Keratinocyte (primary cell): Measurements from ENCODE around the gene KDM1B. TPM values are rescaled to one million over a fixed set of nuclear protein-coding genes. Genes with fewer than 3 reads are reported as not detected.

Experiments used
- DNase-seq: peaks from one replicate; pipeline ENCODE4 v3.0.0-alpha.2; 2011; ENCODE audit warnings: low read depth, missing footprints, low spot score
- FAIRE-seq: peaks from 2 replicates; lab custom pipeline; 2011; peaks lifted over from hg19 to GRCh38; lab: Jason Lieb, UNC
- H2AFZ ChIP-seq: 2 replicates; pipeline ENCODE4 v1.6.0; 2012; ENCODE audit warnings: low read length, control low read depth, inconsistent platforms; ENCODE audit not compliant: control insufficient read depth
- H3K27ac ChIP-seq: 2 replicates; pipeline ENCODE4 v1.5.1; 2011; ENCODE audit warnings: low read length; ENCODE audit not compliant: control insufficient read depth, insufficient read depth
- H3K27me3 ChIP-seq: 3 replicates; pipeline ENCODE4 v1.6.0; 2011; ENCODE audit warnings: low read length; ENCODE audit not compliant: control insufficient read depth, insufficient read depth; ENCODE audit errors: extremely low read depth
- H3K36me3 ChIP-seq, 2 experiments: 2 replicates in 1 of 2; 3 replicates in 1 of 2; pipeline ENCODE4 v1.5.1; 2011; ENCODE audit warnings: low read length in 2 of 2, mild to moderate bottlenecking in 1 of 2; ENCODE audit not compliant: control insufficient read depth in 2 of 2, insufficient read depth in 2 of 2; ENCODE audit errors: extremely low read depth in 1 of 2
- H3K4me1 ChIP-seq: 3 replicates; pipeline ENCODE4 v1.5.1; 2011; ENCODE audit warnings: low read length; ENCODE audit not compliant: control insufficient read depth, insufficient read depth; ENCODE audit errors: extremely low read depth
- H3K4me2 ChIP-seq: 3 replicates; pipeline ENCODE4 v1.6.0; 2011; ENCODE audit warnings: low read depth, low read length; ENCODE audit not compliant: control insufficient read depth, insufficient read depth; ENCODE audit errors: extremely low read depth
- H3K4me3 ChIP-seq, 3 experiments: fragments of 200-600 bp in 1 of 3; sonication (generic) in 1 of 3; 2 replicates in 2 of 3; 3 replicates in 1 of 3; pipeline ENCODE4 v1.5.1; 2011 to 2016; ENCODE audit warnings: low read length in 3 of 3, mild to moderate bottlenecking in 3 of 3, control low read depth in 2 of 3, inconsistent platforms in 1 of 3, low read depth in 1 of 3, mixed read lengths in 1 of 3, mixed run types in 1 of 3, moderate library complexity in 1 of 3; ENCODE audit not compliant: control insufficient read depth in 2 of 3, insufficient read depth in 2 of 3; ENCODE audit errors: extremely low read depth in 1 of 3
- H3K79me2 ChIP-seq: 2 replicates; pipeline ENCODE4 v1.6.0; 2012; ENCODE audit warnings: low read length; ENCODE audit not compliant: control insufficient read depth, insufficient read depth
- H3K9ac ChIP-seq: 3 replicates; pipeline ENCODE4 v1.6.0; 2011; ENCODE audit warnings: low read length; ENCODE audit not compliant: control insufficient read depth, insufficient read depth; ENCODE audit errors: extremely low read depth
- H3K9me1 ChIP-seq: 3 replicates; pipeline ENCODE4 v1.6.0; 2011; ENCODE audit warnings: low read length; ENCODE audit not compliant: control insufficient read depth, insufficient read depth; ENCODE audit errors: extremely low read depth
- H3K9me3 ChIP-seq: 2 replicates; pipeline ENCODE4 v1.5.1; 2012; ENCODE audit warnings: low read depth, low read length; ENCODE audit not compliant: control insufficient read depth
- H4K20me1 ChIP-seq: 3 replicates; pipeline ENCODE4 v1.6.0; 2011; ENCODE audit warnings: low read length; ENCODE audit not compliant: control insufficient read depth, insufficient read depth; ENCODE audit errors: extremely low read depth
- EZH2 ChIP-seq: IDR thresholded peaks from one replicate; pipeline ENCODE4 v1.6.1; 2012; ENCODE audit warnings: inconsistent platforms, mild to moderate bottlenecking, low read length, moderate library complexity
- dilution Hi-C: fragments of 300-500 bp; cut with MboI; formaldehyde crosslinking; loops from one replicate; pipeline ENCODE4 v1.7.0; 2020; ENCODE audit warnings: low sequenced_read_pairs; ENCODE audit not compliant: extremely low pct_ligation_motif_present
- polyA plus RNA-seq, 5 experiments: library from polyadenylated mRNA; depleted of rRNA in 3 of 5; stranded (reverse) in 3 of 5; stranded (forward) in 1 of 5; unstranded in 1 of 5; fragments of >200 nt; gene quantifications; 1 replicate in 1 of 5; 2 replicates in 3 of 5; 3 replicates in 1 of 5; pipeline versions ENCODE4 v1.2.1 to v1.2.3, GENCODE V29; 2011 to 2012; ENCODE audit warnings: missing spikeins in 2 of 5, low read depth in 1 of 5, low replicate concordance in 1 of 5
- TF ChIP-seq, protein P1 (sequence below), 3 experiments: IDR thresholded peaks in 1 of 3; conservative IDR thresholded peaks in 1 of 3; optimal IDR thresholded peaks in 1 of 3; 2 replicates in 2 of 3; 3 replicates in 1 of 3; pipeline versions ENCODE3 to v1.5.1; 2011; ENCODE audit warnings: low read length in 3 of 3, mild to moderate bottlenecking in 3 of 3, moderate library complexity in 2 of 3, control low read depth in 1 of 3, inconsistent platforms in 1 of 3; ENCODE audit not compliant: insufficient read depth in 2 of 3; ENCODE audit errors: extremely low read depth in 1 of 3

KDM1B gene
- polyA plus RNA-seq, 1 donor (not counting 4 experiments of a cell fraction or from before 2014, with no cell fraction given) = 32.7 TPM

DNA sequence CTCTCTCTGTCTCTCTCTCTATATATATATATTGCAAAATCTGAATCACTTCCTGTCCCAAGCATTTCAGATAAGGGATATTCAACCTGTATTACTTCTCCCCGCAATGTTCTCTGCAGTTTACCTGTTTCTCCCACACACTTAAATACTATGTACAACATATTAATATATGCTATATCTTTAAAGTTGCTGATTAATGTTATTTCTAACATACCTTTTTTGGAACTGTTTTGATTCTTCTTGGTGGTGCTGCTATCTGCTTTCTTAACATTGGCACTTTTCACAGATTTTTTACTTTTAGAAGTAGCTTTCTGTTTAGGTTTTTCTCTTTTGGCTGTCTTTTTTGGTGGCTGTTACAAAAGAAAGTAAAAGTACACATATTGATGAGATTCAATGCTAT is 81.9 kb downstream of the KDM1B start:
- no peaks in the 10 kb centered on the region for H4K20me1 ChIP-seq
- no peaks in the 10 kb centered on the region for H3K9me1 ChIP-seq
- no peak overlapping the region for H3K4me2 ChIP-seq
- H3K9ac ChIP-seq = no peak overlapping the region
- dilution Hi-C loops = no loop called here
- no peak overlapping the region for H3K27ac ChIP-seq
- DNase-seq = no peak
- no peak for FAIRE-seq
- H3K4me3 ChIP-seq = no peak overlapping the region
- peaks cover 18% of the 10 kb centered on the region for H3K4me1 ChIP-seq
- no peaks in the 10 kb centered on the region for H3K9me3 ChIP-seq
- peaks cover 3 to 12% of the 10 kb centered on the region in 2 experiments for H3K36me3 ChIP-seq
- TF ChIP-seq, protein P1, sequence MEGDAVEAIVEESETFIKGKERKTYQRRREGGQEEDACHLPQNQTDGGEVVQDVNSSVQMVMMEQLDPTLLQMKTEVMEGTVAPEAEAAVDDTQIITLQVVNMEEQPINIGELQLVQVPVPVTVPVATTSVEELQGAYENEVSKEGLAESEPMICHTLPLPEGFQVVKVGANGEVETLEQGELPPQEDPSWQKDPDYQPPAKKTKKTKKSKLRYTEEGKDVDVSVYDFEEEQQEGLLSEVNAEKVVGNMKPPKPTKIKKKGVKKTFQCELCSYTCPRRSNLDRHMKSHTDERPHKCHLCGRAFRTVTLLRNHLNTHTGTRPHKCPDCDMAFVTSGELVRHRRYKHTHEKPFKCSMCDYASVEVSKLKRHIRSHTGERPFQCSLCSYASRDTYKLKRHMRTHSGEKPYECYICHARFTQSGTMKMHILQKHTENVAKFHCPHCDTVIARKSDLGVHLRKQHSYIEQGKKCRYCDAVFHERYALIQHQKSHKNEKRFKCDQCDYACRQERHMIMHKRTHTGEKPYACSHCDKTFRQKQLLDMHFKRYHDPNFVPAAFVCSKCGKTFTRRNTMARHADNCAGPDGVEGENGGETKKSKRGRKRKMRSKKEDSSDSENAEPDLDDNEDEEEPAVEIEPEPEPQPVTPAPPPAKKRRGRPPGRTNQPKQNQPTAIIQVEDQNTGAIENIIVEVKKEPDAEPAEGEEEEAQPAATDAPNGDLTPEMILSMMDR (optimal IDR thresholded peaks at IDR 0.05 in 1 of 3, IDR thresholded peaks at IDR 0.05 in 1 of 3, conservative IDR thresholded peaks at IDR 0.05 in 1 of 3; ENCODE audit: extremely low read depth in 1 of 3, insufficient read depth in 2 of 3, low read length in 3 of 3) = no peak
- TF ChIP-seq EZH2 = no peak
- H3K79me2 ChIP-seq = peaks cover 31% of the 10 kb centered on the region
- H2AFZ ChIP-seq = no peak overlapping the region
- no peaks in the 10 kb centered on the region for H3K27me3 ChIP-seq

DNA sequence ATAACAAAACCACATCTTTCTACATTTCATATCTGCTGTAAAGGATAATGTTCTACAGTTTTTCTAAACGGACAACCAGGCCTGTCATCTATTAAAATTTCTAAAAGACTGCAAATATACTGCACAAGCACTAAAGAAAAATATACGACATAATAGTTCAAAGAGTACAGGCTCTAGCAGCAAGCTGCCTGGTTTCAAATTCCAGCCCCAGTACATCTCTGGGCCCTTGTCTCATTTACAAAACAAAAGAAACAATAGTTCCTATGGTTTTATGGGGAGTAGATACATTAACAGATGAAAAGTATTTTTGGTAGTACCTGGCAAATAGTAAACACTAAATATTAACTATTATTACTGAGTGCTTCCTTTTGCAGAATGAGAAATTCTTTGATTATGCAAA is 85.0 kb downstream of the KDM1B start:
- TF ChIP-seq, protein P1 (optimal IDR thresholded peaks at IDR 0.05 in 1 of 3, IDR thresholded peaks at IDR 0.05 in 1 of 3, conservative IDR thresholded peaks at IDR 0.05 in 1 of 3; ENCODE audit: extremely low read depth in 1 of 3, insufficient read depth in 2 of 3, low read length in 3 of 3) = no peak
- TF ChIP-seq EZH2 = no peak
- FAIRE-seq (no peak), DNase-seq (no peak)
- no peak overlapping the region for H3K27ac ChIP-seq
- no peaks in the 10 kb centered on the region for H3K27me3 ChIP-seq
- no peak overlapping the region for H3K4me3 ChIP-seq
- H3K36me3 ChIP-seq = peaks cover 0 to 28% of the 10 kb centered on the region in 2 experiments
- no peak overlapping the region for H3K9ac ChIP-seq
- no peaks in the 10 kb centered on the region for H3K9me3 ChIP-seq
- no peak overlapping the region for H2AFZ ChIP-seq
- H4K20me1 ChIP-seq = no peaks in the 10 kb centered on the region
- peaks cover 23% of the 10 kb centered on the region for H3K79me2 ChIP-seq
- dilution Hi-C loops = no loop called here
- no peak overlapping the region for H3K4me2 ChIP-seq
- peaks cover 33% of the 10 kb centered on the region for H3K4me1 ChIP-seq
- H3K9me1 ChIP-seq = no peaks in the 10 kb centered on the region
